RPMI8226 (cell line): ENCODE results near the gene TRIOBP.

Source experiments
- DNase-seq: peaks from one replicate; pipeline ENCODE4 v3.0.0-alpha.2; 2015

Gene TRIOBP

GRCh38 chr22:37733625-37734401 is 37.0 kb downstream of the TRIOBP start:
- DNase-seq = no peak

DNA sequence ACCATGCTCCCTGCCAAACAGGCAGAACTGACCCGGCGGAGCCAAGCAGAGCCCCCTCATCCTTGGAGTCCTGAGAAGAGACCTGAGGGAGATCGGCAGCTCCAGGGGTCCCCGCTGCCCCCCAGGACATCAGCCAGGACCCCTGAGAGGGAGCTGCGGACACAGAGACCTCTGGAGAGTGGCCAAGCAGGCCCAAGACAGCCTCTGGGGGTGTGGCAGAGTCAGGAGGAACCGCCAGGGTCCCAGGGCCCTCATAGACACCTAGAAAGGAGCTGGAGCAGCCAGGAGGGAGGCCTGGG is 37.5 kb downstream of the TRIOBP start:
- no peak for DNase-seq

DNA sequence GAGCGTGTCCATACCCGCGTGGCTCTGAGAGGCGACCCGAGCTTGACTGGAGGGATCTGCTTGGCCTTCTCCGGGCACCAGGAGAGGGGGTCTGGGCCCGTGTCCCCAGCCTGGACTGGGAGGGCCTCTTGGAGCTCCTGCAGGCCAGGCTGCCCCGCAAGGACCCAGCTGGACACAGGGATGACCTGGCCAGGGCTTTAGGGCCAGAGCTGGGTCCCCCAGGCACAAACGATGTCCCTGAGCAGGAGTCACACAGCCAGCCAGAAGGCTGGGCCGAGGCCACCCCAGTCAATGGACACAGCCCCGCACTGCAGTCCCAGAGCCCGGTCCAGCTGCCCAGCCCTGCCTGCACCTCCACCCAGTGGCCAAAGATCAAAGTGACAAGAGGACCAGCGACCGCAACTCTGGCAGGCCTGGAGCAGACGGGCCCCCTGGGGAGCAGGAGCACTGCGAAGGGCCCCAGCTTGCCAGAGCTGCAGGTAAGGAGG is 38.2 kb downstream of the TRIOBP start:
- no peak for DNase-seq

- DNase-seq = no peak
Measured at GRCh38 chr22:37739035-37739434, 42.2 kb downstream of the TRIOBP start.

- DNase-seq = no peak
Measured at GRCh38 chr22:37739611-37740049, 42.8 kb downstream of the TRIOBP start.

DNA sequence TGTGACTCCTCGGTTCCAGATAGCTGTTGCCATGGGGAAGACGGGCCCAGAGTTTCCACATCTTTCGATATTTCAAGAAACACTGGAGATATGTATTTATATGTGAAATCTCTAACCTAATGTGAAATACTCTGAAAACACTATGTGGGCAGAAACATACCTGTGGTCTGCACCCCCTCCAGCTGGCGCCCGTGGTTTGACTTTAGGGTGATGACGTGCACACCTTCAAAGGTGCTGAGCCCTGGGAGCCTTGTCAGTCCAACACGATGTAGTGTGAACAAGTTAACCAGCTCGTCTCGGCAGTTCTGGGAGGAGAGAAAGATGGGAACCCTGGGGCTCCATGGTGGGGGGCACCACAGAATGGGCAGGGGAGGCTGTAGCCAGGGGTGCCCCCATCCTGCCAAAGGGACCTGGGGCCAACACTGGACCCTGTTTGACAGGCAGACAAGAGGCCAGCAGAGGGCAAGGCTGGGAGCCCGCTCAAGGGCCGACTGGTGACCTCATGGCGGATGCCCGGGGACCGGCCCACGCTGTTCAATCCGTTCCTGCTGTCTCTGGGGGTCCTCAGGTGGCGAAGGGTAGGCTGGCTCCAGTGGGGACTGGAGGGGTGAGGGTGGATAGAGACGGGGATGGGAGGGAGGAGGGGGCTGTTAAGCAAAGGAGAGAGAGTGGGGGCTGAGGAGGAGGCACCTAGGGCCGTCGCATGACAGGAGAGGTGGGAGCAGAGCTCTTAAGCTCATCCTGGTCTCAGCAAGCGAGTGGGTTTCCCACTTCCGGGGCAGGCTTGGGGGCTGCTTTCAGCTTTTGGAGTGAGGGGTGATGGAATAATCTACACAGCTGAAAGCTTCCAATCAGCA is 43.8 kb downstream of the TRIOBP start:
- peak; percentile 58 for DNase-seq

DNA sequence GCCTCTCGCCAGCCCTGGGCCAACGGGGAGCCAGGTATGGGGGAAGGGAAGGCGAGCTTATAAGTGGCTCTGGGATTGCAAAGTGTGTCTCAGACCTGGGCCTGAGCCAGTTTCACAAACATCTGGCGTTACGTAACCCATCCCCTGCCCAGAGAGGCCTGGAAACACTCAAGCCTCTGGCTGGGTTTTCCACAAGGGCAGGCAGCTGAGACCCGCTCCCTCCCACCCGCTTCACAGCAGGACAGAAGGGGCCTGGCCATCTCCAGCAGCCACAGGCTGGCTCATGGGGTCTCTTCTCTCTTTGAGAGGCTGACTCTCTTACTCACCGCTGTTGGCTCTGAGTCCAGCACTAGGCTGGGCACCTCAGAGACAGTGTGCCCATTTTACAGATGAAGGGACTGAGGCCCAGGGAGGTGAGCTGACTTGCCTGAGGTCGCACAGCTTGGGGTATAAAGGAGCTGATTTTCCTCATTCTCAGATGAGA is 44.5 kb downstream of the TRIOBP start:
- DNase-seq = peak; percentile 87

DNA sequence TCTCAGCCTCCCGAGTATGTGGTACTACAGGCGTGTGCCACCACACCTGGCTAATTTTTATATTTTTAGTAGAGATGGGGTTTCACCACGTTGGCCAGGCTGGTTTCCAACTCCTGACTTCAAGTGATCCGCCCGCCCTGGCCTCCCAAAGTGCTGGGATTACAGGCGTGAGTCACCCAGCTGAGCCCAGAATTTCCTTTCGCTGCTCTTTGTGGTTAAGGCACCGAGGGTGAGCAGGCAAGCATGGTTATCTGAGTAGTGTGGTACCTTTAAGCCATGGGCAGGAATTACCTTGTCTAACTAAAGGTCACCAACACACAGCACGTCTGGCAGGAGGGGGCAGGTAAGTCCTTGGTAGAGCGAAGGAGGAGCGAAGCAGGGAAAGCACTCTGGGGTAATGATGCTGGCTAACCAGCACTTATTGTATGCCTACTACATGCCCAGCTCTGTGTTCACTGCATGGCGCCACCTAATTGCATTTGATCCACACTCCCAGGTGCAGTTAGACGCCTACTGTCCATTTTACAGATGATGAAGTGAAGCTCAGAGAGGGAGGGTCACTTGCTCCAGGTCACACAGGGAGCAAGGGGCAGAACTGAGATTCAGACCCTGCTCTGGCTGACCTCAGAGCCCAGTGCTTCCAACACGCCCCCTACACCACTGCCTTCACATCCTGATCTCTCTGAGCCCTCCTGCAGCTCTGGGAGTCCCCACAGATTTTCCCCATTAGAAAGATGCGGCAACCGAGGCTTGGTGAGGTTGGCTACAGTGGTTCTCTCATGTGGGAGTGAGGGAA is 45.7 kb downstream of the TRIOBP start:
- no peak for DNase-seq

DNA sequence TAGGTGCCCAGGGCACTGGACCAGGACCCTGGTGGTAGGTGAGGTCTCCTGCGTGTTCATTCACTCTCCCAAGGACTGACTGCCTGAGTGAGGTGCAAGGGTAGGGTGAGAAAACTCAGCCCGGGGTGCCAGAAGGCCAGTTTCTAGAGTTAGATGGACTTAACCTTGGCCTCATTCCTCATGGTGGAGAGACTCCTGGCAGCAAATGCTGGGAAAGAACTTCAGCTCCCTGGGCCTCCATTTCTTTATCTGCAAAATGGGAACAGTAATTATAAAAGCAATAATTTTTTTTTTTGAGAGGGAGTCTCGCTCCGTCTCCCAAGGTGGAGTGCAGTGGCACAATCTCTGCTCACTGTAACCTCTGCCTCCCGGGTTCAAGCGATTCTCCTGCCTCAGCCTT is 47.7 kb downstream of the TRIOBP start:
- no peak for DNase-seq

- DNase-seq = peak; percentile 92
Measured at GRCh38 chr22:37745548-37746365, 48.9 kb downstream of the TRIOBP start.

GRCh38 chr22:37746366-37747079 is 49.7 kb downstream of the TRIOBP start:
- no peak for DNase-seq

GRCh38 chr22:37747080-37747714 is 50.3 kb downstream of the TRIOBP start:
- DNase-seq = no peak

GRCh38 chr22:37747715-37748100 is 50.9 kb downstream of the TRIOBP start:
- DNase-seq = no peak

GRCh38 chr22:37748659-37749058 is 51.8 kb downstream of the TRIOBP start:
- DNase-seq = no peak

GRCh38 chr22:37749226-37749625 is 52.4 kb downstream of the TRIOBP start:
- no peak for DNase-seq

GRCh38 chr22:37749831-37750595 is 53.2 kb downstream of the TRIOBP start:
- DNase-seq = no peak

DNA sequence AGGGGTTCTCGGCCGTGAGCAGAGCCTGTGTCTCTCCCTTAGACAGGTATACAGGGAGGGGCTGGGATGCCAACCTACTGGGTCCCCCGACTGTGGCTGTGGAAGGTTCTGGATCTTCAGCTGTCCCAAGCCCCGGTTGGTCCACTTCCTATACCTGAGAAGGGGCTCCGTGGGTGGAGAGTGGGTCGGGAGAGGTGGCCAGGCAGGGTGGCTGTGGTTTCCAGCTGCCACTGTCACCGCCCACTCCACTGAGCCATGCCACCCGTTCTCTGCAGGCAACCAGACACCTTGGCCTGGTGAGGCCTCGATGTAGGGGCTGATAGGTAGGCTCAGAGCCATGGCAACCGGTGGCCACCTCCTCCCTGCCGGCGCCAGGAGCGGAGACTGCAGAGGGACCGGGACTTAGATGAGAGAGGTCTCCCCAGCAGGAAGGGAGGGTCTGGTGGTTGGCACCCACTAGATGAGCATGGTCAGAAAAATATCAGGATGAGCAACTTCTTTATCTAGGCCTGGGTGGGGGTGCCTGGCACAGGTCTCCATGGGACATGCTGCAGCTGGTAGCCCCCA is 53.8 kb downstream of the TRIOBP start:
- DNase-seq = no peak

- no peak for DNase-seq
Measured at GRCh38 chr22:37751449-37752188, 54.8 kb downstream of the TRIOBP start.
